LHCN-M2 (cell line): ENCODE results near the gene LSM5. TPM values are rescaled to one million over a fixed set of nuclear protein-coding genes. Genes with fewer than 3 reads are reported as not detected.

Experiments used
- DNase-seq: peaks from one replicate; pipeline ENCODE4 v3.0.0-alpha.2; 2012; ENCODE audit warnings: low read depth
- polyA plus RNA-seq: library from polyadenylated mRNA; unstranded; fragments of >200 nt; gene quantifications from one replicate; pipeline ENCODE4 v1.2.1, GENCODE V29; 2012; ENCODE audit warnings: missing spikeins
- total RNA-seq: library from RNA; depleted of rRNA; stranded (reverse); fragments of >200 nt; gene quantifications from 2 replicates; pipeline ENCODE4 v1.2.3, GENCODE V29; 2014; rRNA removed

Gene LSM5
- total RNA-seq: 75.4 and 107 TPM in 2 replicates
- polyA plus RNA-seq: 81.3 TPM

GRCh38 chr7:32490127-32490796 is at the start of gene LSM5:
Gene LSM5, minus strand, starts transcription at chr7:32490380. Its CDS starts 15 bp downstream, at chr7:32490365.
- DNase-seq: peak; percentile 96

DNA sequence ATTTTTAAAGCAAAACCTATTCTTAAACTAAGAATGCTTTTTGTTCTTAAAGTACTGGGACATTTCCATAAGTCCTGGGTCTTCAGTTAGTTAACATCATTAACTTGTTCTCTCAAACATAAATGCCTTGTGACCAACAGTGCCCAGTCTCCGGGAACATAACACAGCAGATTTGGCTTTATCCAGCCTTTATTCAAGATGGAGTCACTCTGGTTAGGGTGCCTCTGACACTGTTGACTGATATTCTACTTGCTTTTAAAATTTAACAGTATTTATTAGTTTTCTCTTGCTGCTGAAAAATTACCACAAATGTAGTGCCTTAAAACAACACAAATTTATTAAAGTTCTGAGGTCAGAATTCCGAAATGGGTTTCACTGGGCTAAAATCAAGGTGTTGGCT is 49.2 kb upstream of the LSM5 start:
- DNase-seq: no peak

GRCh38 chr7:32537760-32538159 is 47.6 kb upstream of the LSM5 start:
- DNase-seq: no peak

DNA sequence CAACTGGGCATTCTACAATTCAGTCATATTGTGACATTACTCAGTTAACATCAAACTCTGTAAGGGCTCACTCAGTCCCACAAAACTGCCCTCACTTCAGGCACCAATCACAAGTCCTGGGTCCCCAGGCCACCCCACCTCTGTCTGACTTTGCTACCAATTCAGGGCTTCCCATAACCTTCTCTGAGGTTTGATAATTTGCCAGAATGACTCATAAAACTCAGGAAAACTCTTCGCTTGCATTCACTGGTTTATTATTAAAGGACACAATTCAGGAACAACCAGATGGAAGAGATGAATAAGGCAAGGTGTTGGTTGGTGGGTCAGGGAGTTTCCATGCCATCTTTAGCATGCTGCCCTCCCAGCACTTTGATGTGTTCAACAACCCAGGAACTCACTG is 46.4 kb upstream of the LSM5 start:
- peak; percentile 91 for DNase-seq

GRCh38 chr7:32536016-32536415 is 45.8 kb upstream of the LSM5 start:
- no peak for DNase-seq

- DNase-seq: no peak
These were observed 45.1 kb upstream of the LSM5 start for GRCh38 chr7:32535162-32535702.

- no peak for DNase-seq
These were observed 43.3 kb upstream of the LSM5 start for GRCh38 chr7:32533276-32534029.

GRCh38 chr7:32532716-32533115 is 42.5 kb upstream of the LSM5 start:
- peak; percentile 24 for DNase-seq

GRCh38 chr7:32532086-32532485 is 41.9 kb upstream of the LSM5 start:
- DNase-seq: no peak

DNA sequence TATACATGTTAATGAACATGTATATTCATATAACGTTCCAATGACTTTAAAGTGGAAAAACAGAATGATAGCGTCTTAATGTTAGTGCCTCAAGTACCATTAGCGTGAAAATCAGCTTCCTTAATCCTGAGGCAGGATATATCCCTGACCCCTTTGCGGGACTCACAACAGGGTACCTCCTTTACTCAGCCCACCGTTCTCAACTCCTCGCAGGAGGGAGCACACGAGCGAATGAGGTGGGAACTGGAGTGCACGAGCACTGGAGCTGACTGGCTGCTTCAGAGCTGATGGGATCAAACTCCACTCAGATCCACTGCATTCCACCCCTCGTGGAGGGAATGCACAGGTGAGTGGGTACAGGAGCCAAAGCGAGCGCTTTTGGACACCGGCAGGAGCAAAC is 41.2 kb upstream of the LSM5 start:
- DNase-seq: no peak

GRCh38 chr7:32525839-32526238 is 35.7 kb upstream of the LSM5 start:
- DNase-seq: no peak

- DNase-seq: no peak
These were observed 34.5 kb upstream of the LSM5 start for GRCh38 chr7:32524631-32525030.

DNA sequence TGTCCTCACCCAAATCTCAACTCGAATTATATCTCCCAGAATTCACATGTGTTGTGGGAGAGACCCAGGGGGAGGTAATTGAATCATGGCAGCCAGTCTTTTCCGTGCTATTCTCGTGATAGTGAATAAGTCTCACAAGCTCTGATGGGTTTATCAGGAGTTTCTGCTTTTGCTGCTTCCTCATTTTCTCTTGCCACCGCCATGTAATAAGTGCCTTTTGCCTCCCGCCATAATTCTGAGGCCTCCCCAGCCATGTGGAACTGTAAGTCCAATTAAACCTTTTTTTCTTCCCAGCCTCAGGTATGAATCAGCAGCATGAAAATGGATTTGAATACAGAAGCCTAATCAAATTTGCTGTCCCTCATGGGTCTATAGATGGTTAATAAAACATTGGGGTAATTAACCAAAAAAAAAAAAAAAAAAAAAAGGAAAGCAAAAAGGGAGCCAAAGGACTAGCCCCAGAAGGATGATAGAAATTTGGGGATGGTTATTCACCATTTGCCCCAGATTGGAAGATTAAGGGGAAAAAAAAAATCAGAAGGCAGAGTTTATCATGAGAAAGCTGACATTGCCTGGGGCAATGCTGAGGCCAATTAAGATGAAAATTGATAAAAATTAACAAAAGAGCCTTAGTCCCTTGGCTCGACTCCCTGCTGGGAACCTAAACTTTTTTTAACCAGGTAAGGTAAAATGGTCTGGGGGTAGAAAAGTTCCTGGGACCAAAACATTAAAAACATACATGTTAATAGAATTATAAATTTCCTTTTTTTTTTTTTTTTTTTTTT is 32.8 kb upstream of the LSM5 start:
- DNase-seq: no peak

DNA sequence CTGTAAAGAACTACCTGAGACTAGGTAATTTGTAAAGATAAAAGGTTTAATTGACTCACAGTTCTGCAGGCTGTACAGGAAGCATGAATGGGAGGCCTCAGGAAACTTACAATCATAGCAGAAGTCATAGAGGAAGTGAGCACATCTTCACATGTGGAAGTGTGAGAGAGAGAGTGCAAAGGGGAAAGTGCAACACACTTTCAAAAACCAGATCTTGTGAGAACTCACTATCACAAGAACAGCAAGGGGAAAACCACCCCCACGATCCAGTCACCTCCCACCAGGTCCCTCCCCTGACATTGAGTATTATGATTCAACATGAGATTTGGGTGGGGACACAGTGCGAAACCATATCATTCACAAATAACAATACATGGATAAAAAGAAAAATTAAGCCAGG is 29.6 kb upstream of the LSM5 start:
- DNase-seq: no peak

- peak; percentile 87 for DNase-seq
These were observed 28.5 kb upstream of the LSM5 start for GRCh38 chr7:32518534-32519140.

DNA sequence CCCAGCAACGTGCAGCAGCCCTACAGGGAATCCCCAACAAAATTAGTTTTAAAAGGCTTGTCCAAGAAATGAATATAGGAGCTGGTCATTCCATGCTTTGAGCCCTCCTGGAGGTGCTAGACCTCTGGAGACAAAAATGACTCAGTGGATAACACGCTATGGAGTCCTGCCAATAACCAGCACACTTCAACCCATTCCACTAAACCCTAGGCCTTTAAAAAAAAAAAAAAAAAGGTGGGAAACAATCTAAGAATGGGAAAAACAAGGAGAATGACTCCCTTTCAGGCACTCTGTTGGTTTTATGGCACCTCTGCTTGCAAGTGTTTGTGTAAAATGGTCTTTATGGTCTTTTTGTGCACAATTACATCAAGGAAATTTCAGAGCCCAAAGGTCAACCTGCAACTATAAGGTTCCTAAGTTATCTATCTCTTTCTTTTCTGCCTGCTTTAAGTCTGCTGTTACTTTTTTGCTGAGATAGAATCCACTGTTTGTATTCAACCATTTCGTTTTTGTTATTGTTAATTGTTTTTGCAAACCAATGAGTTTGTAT is 26.4 kb upstream of the LSM5 start:
- peak; percentile 70 for DNase-seq

DNA sequence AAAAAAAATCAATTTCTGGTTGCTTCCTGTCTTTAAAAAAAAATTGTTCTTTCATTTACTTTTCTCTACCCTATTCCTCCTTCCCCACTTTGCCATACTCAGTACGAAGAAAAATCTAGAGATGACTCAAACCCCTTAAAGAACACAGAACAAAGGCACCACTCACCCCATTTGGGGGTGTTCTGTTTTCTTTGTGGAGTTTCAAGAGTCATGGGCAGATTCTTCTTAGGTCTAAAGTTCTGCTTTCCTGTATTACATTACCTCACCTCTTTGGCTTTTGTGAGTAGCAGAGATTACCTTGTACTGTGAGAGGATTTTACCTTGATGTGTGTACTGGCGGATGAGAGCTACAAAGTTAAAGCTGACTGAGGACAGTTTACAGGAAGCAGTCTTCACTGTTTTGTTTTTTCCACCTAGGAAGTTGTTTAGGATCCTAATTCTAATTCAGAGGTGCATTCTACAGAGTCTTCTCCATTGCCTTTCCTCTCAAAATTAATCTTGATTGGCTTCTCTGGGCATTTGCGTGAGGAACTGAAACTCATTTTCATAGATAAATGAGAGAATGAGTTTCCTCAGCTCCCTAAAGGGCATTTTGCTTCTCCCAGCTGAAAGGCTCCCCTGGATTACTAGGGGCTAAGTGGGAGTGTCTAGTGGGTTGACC is 25.8 kb upstream of the LSM5 start:
- peak; percentile 54 for DNase-seq

- DNase-seq: no peak
These were observed 23.0 kb upstream of the LSM5 start for GRCh38 chr7:32513210-32513609.

DNA sequence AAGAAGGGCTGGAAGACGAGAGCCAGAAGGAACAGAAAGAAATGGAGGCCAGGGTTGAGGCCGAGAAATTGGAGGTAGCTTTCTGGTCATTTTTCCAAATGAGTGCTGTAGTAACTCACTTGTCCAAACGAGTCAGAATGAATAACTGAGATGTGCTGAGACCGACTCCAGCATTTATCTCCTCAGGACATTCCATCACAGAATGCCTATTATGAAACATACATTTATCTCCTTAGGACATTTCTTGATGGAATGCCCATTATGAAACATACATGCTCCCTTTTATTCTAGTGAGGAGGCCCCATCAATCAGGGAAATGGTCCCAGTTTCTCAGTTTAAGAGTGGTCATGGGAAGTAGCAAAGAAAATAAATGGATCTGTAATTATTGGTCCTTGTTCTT is 21.6 kb upstream of the LSM5 start:
- no peak for DNase-seq

DNA sequence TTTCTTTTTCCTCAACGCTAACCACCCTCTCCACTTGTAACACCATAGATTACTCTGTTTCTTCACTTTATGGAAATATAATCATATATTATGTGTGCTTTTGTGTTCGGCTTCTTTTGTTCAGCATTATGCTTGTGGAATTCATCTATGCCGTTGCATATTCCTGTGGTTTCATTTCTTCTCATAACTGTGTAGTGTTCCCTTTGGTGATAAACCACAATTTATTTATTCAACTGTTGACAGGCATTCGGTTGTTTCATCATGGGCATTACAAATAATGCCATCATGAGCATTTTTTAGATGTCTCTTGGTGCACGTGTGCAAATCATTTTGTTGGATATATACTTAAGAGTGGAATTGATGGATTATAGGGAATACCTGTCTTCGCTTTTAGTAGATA is 17.2 kb upstream of the LSM5 start:
- peak; percentile 96 for DNase-seq
